Heart left ventricle (tissue), 13 donors: ENCODE results near the gene SLC13A3.

ENCODE experiments used
- CTCF ChIP-seq, 12 donors: fragments of 200-600 bp; sonication (generic) in 4 of 12; IDR thresholded peaks; one replicate each; pipeline versions ENCODE4 v1.5.0 to v1.8.0; 2018 to 2022; ENCODE audit warnings: antibody characterized with exemption in 12 of 12, mild to moderate bottlenecking in 5 of 12
- POLR2A ChIP-seq, 2 donors: fragments of 450-650 bp; IDR thresholded peaks; one replicate each; pipeline ENCODE4 v1.6.1; 2017; ENCODE audit warnings: antibody characterized with exemption in 2 of 2, mild to moderate bottlenecking in 2 of 2, moderate library complexity in 2 of 2
- donor health status: ischemic (EF 13 %, LVEDD 7.1; RV severe dilation, severe dysfunction).
- donor health status: DM: no; HTN: yes; CAD: no.
- donor health status: DM: no; HTN: no; CAD: no.
- donor health status: ischemic (EF 25% LVEDD 6.9; RV normal size, moderate dysfunction).
- donor health status: ischemic (EF 25% LVEDD 5.7; RV mildly dilated, moderate dysfunction).
- donor health status: ischemic (EF 35%, LVEDD 5.7; RV mildly dilated, moderate dysfunction).
- donor health status: nonischemic (EF 11% LVEDD 7.7; RV severe dilation, severe dysfunction).
- donor health status: DM: yes; HTN: yes; CAD: no.
- donor health status: PGD.
- donor health status: ischemic (EF 29% LVEDD 5.4; RV normal size, mild dysfunction).
- donor health status: nonischemic (EF 23%, LVEDD 6.1; RV moderate dilation, normal function).

- TF ChIP-seq CTCF (IDR thresholded peaks at IDR 0.05), result no peak
- no peak for TF ChIP-seq POLR2A (IDR thresholded peaks at IDR 0.05)
These were observed 8.8 kb downstream of the SLC13A3 start for GRCh38 chr20:46642265-46642968.
